Transverse colon (tissue), 4 donors: Measurements from ENCODE around the gene LRRC7. TPM values are rescaled to one million over a fixed set of nuclear protein-coding genes. Genes with fewer than 3 reads are reported as not detected.

Experiments used
- DNase-seq: peaks from one replicate; pipeline ENCODE4 v3.0.0-alpha.2; 2019
- H3K27ac ChIP-seq, 4 donors: fragments of 200-600 bp; sonication (generic); 2 replicates each; pipeline ENCODE4 v1.5.1; 2016 to 2018; ENCODE audit warnings: inconsistent platforms in 4 of 4
- H3K27me3 ChIP-seq: fragments of 200-600 bp; sonication (generic); 2 replicates; pipeline ENCODE4 v1.5.1; 2017; ENCODE audit warnings: inconsistent platforms
- H3K36me3 ChIP-seq, 4 donors: fragments of 200-600 bp; sonication (generic); 2 replicates each; pipeline ENCODE4 v1.5.1; 2017 to 2019; ENCODE audit warnings: inconsistent platforms in 4 of 4
- H3K4me1 ChIP-seq, 4 donors: fragments of 200-600 bp; sonication (generic); 2 replicates each; pipeline ENCODE4 v1.5.1; 2017 to 2020; ENCODE audit warnings: inconsistent platforms in 4 of 4
- H3K4me3 ChIP-seq, 4 donors: fragments of 200-600 bp; sonication (generic); 1 replicate in 1 of 4; 2 replicates in 3 of 4; pipeline versions ENCODE4 v1.5.1 to v1.6.1; 2017 to 2019; ENCODE audit warnings: inconsistent platforms in 4 of 4
- H3K9me3 ChIP-seq, 2 donors: fragments of 200-600 bp; sonication (generic); 2 replicates each; pipeline ENCODE4 v1.5.1; 2017 to 2019; ENCODE audit warnings: inconsistent platforms in 2 of 2
- CTCF ChIP-seq, 5 experiments: fragments of 200-600 bp in 3 of 5; fragments of 450-650 bp in 2 of 5; sonication (generic) in 3 of 5; IDR thresholded peaks; 1 replicate in 2 of 5; 2 replicates in 3 of 5; pipeline ENCODE4 v1.5.1; 2016 to 2017; ENCODE audit warnings: antibody characterized with exemption in 5 of 5, inconsistent platforms in 3 of 5, mild to moderate bottlenecking in 2 of 5, moderate library complexity in 1 of 5
- EP300 ChIP-seq: sonication (generic); formaldehyde crosslinking; IDR thresholded peaks from one replicate; pipeline ENCODE4 v1.6.1; 2017; ENCODE audit warnings: antibody characterized with exemption, low read depth
- POLR2A ChIP-seq: fragments of 450-650 bp; IDR thresholded peaks from one replicate; pipeline ENCODE4 v1.6.1; 2016; ENCODE audit warnings: antibody characterized with exemption, mild to moderate bottlenecking, moderate library complexity
- POLR2AphosphoS5 ChIP-seq, 3 donors: sonication (generic); formaldehyde crosslinking; IDR thresholded peaks; one replicate each; pipeline ENCODE4 v1.6.1; 2016; ENCODE audit warnings: antibody characterized with exemption in 3 of 3
- WGBS, 2 donors: methylation state at CpG; one replicate each; pipeline ENCODE4 v1.1.5; 2018; ENCODE audit warnings: low coverage in 1 of 2; 5-methylcytosine and 5-hydroxymethylcytosine counted together
- in situ Hi-C, 4 donors: fragments of 200-750 bp; cut with MboI; loops; one replicate each; pipeline versions ENCODE4 v1.15.0 to v1.15.1; 2017; ENCODE audit warnings: low sequenced_read_pairs in 3 of 4, low pct_ligation_motif_present in 1 of 4, low pct_unique_long_range_greater_than_20kb in 1 of 4
- intact Hi-C: fragments of 100-400 bp; cut with DNase I; formaldehyde crosslinking; loops from one replicate; pipeline ENCODE4 v1.15.1; 2023; ENCODE audit warnings: low total_unique reads
- total RNA-seq, 4 donors: library from RNA; depleted of rRNA; stranded (reverse); fragments of >200 nt; gene quantifications; one replicate each; pipeline ENCODE4 v1.1.0, GENCODE V29; 2016

LRRC7 gene
- total RNA-seq, 4 donors from 2014 or later, result 0.32 to 1.1 TPM; not detected in 2

- Histone ChIP-seq H3K4me1 (no peaks in the 10 kb centered on the region), H3K27ac (no peak overlapping the region), H3K36me3 (no peaks in the 10 kb centered on the region), H3K4me3 (no peak overlapping the region), H3K27me3 (no peaks in the 10 kb centered on the region), H3K9me3 (no peaks in the 10 kb centered on the region)
- no peak for DNase-seq
- TF ChIP-seq POLR2A (no peak), CTCF (IDR thresholded peaks at IDR 0.05) (no peak), EP300 (no peak)
- intact Hi-C loops, result no loop called here
- 75 to 77% methylated on average over 5 to 8 of the region's 8 CpGs for WGBS, 2 donors
- in situ Hi-C loops, result no loop called here
These were observed 16.0 kb upstream of the LRRC7 start for GRCh38 chr1:69551476-69552324.

- in situ Hi-C loops, result no loop called here
- H3K4me1 ChIP-seq, result no peaks in the 10 kb centered on the region
- no peaks in the 10 kb centered on the region for H3K27me3 ChIP-seq
- H3K27ac ChIP-seq, result no peak overlapping the region
- no peak for TF ChIP-seq CTCF (IDR thresholded peaks at IDR 0.05)
- TF ChIP-seq POLR2A, result no peak
- TF ChIP-seq EP300, result no peak
- no peak for TF ChIP-seq POLR2AphosphoS5 (IDR thresholded peaks at IDR 0.05)
- intact Hi-C loops, result no loop called here
- no peaks in the 10 kb centered on the region for H3K9me3 ChIP-seq
- DNase-seq, result no peak
- WGBS, 2 donors, result 74 to 83% methylated on average over 1 of the region's 1 CpG
- H3K4me3 ChIP-seq, result no peak overlapping the region
- no peaks in the 10 kb centered on the region for H3K36me3 ChIP-seq
These were observed 14.0 kb upstream of the LRRC7 start for GRCh38 chr1:69553726-69554125.

GRCh38 chr1:69568421-69569174 lies 876 bp downstream of the LRRC7 start:
- H3K4me3 ChIP-seq, result peak overlapping the region; percentile 19 to 58 (median 42)
- 2 to 3% methylated on average over 19 to 45 of the region's 47 CpGs for WGBS, 2 donors
- peaks cover 0 to 21% (median 14%) of the 10 kb centered on the region in 4 donors for H3K4me1 ChIP-seq
- intact Hi-C loops, result no loop called here
- in situ Hi-C loops, result no loop called here
- no peaks in the 10 kb centered on the region for H3K9me3 ChIP-seq
- H3K27ac ChIP-seq, result peak overlapping the region in 3 of 4 donors; percentile 29 to 61 (median 56)
- DNase-seq, result no peak
- H3K27me3 ChIP-seq, result peaks cover 72% of the 10 kb centered on the region
- TF ChIP-seq CTCF (IDR thresholded peaks at IDR 0.05) (no peak), POLR2AphosphoS5 (IDR thresholded peaks at IDR 0.05) (no peak), POLR2A (no peak), EP300 (no peak)
- H3K36me3 ChIP-seq, result no peaks in the 10 kb centered on the region

GRCh38 chr1:69569175-69569541 lies 1.4 kb downstream of the LRRC7 start:
- Histone ChIP-seq H3K27me3 (peaks cover 72% of the 10 kb centered on the region), H3K27ac (no peak overlapping the region), H3K9me3 (no peaks in the 10 kb centered on the region), H3K4me1 (peaks cover 0 to 21% (median 14%) of the 10 kb centered on the region in 4 donors), H3K36me3 (no peaks in the 10 kb centered on the region), H3K4me3 (peak overlapping the region in 3 of 4 donors; percentile 35 to 58 (median 49))
- 0 to 9% methylated on average over 2 to 12 of the region's 12 CpGs for WGBS, 2 donors
- intact Hi-C loops (no loop called here), in situ Hi-C loops (no loop called here)
- no peak for TF ChIP-seq EP300
- no peak for TF ChIP-seq POLR2A
- TF ChIP-seq POLR2AphosphoS5 (IDR thresholded peaks at IDR 0.05), result no peak
- no peak for TF ChIP-seq CTCF (IDR thresholded peaks at IDR 0.05)
- no peak for DNase-seq
